Skeletal muscle satellite cell (primary cell): ENCODE data around the gene PLPPR1. TPM values are rescaled to one million over a fixed set of nuclear protein-coding genes. Genes with fewer than 3 reads are reported as not detected.

ENCODE experiments used
- H3K27me3 ChIP-seq: 2 replicates; pipeline ENCODE4 v1.7.0; 2013; ENCODE audit warnings: low read length; ENCODE audit not compliant: control insufficient read depth, insufficient read depth
- H3K36me3 ChIP-seq: 2 replicates; pipeline ENCODE4 v1.7.0; 2013; ENCODE audit warnings: mild to moderate bottlenecking, control low read depth, low read length; ENCODE audit not compliant: insufficient read depth
- H3K4me1 ChIP-seq: 2 replicates; pipeline ENCODE4 v1.7.0; 2013; ENCODE audit warnings: low read length; ENCODE audit not compliant: control insufficient read depth, insufficient read depth
- H3K4me2 ChIP-seq: 2 replicates; pipeline ENCODE4 v1.7.0; 2013; ENCODE audit warnings: mild to moderate bottlenecking, low read length
- H3K4me3 ChIP-seq: 2 replicates; pipeline ENCODE4 v1.7.0; 2013; ENCODE audit warnings: low read length
- H3K9ac ChIP-seq: 2 replicates; pipeline ENCODE4 v1.7.0; 2013; ENCODE audit warnings: mild to moderate bottlenecking, low read depth, low read length, moderate library complexity
- H3K9me3 ChIP-seq: replicated peaks from 2 replicates; pipeline ENCODE4 v1.7.0; 2013; ENCODE audit warnings: mild to moderate bottlenecking, control low read depth, low read length
- small RNA-seq: library from RNA; depleted of rRNA; stranded (forward); fragments of <200 nt; gene quantifications from one replicate; pipeline ENCODE3, GENCODE V24; 2012

The PLPPR1 gene

GRCh38 chr9:101371813-101372212 lies 343.3 kb downstream of the PLPPR1 start:
- H3K4me3 ChIP-seq, result no peak overlapping the region
- H3K9me3 ChIP-seq, result no peaks in the 10 kb centered on the region
- no peaks in the 10 kb centered on the region for H3K36me3 ChIP-seq
- H3K4me1 ChIP-seq, result peaks cover 6% of the 10 kb centered on the region
- H3K9ac ChIP-seq, result no peak overlapping the region
- H3K27me3 ChIP-seq, result no peaks in the 10 kb centered on the region
- H3K4me2 ChIP-seq, result no peak overlapping the region

DNA sequence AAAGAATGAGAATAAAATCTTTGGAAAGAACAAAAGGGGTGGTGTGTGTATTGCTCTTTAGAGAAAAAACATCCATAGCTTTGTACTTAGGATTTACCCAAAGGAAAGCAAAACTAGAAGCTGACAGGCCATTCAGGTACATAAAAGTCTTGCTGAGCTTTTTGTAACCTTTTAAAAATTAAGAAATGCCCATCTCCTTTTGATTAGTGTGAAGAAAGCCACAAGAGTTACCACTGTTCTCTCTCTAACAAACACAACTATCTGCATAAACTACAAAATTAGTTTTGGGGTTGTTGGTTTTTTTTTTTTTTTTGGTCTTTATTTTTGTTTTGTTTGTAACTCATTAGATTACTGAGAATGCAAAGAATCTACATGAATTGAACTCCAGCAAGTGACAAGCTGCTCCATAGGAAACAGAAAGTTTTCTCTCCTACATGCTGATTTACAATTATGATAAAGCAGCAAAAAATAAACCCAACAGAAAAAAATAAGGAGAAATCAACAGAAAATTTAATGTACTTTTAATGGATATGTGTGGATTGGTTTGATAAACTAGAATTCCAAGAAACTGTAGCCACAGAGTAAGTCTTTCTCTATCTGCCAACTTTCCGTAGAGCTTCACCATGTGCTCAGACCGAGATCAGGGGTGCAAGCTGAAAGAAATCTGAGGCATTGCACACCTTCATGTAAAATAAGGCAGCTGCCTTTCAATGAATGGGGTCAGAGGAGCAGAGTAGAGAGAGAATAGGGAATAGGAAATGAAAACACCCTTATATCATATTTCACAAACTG lies 344.0 kb downstream of the PLPPR1 start:
- Histone ChIP-seq H3K4me3 (no peak overlapping the region), H3K27me3 (no peaks in the 10 kb centered on the region), H3K9me3 (no peaks in the 10 kb centered on the region), H3K9ac (no peak overlapping the region), H3K36me3 (no peaks in the 10 kb centered on the region), H3K4me1 (peaks cover 7% of the 10 kb centered on the region), H3K4me2 (no peak overlapping the region)

Small RNA genes lying within 50 kb of the gene (small RNA-seq; reads per million reads assigned to genes)
- not detected for gene RF00322
